Fibroblast of skin of right biceps (primary cell): Measurements from ENCODE around the gene LANCL3.

Experiments
- DNase-seq: peaks from one replicate; pipeline ENCODE4 v3.0.0-alpha.2; 2013

The LANCL3 gene

GRCh38 chrX:37685381-37686359, 114.2 kb downstream of the LANCL3 start, which contains the start of gene XK:
Gene XK (plus strand): TSS chrX:37685791. CDS start chrX:37685962, 171 bp downstream.
- DNase-seq, result peak; percentile 19

- no peak for DNase-seq
Measured at GRCh38 chrX:37686369-37686995, 115.0 kb downstream of the LANCL3 start.

- no peak for DNase-seq
Measured at GRCh38 chrX:37686996-37687395, 115.5 kb downstream of the LANCL3 start.

- no peak for DNase-seq
Measured at GRCh38 chrX:37690119-37690518, 118.7 kb downstream of the LANCL3 start.

- peak; percentile 1 for DNase-seq
Measured at GRCh38 chrX:37692918-37693317, 121.5 kb downstream of the LANCL3 start.

GRCh38 chrX:37697169-37697760, 125.8 kb downstream of the LANCL3 start:
- DNase-seq, result no peak

GRCh38 chrX:37701588-37701987, 130.1 kb downstream of the LANCL3 start:
- DNase-seq, result no peak

GRCh38 chrX:37711991-37712390, 140.5 kb downstream of the LANCL3 start:
- DNase-seq, result no peak

- no peak for DNase-seq
Measured at GRCh38 chrX:37712458-37712857, 141.0 kb downstream of the LANCL3 start.

- DNase-seq, result no peak
Measured at GRCh38 chrX:37714479-37714878, 143.0 kb downstream of the LANCL3 start.

GRCh38 chrX:37716602-37717001, 145.1 kb downstream of the LANCL3 start:
- DNase-seq, result no peak

- DNase-seq, result no peak
Measured at GRCh38 chrX:37717708-37718107, 146.2 kb downstream of the LANCL3 start.

- DNase-seq, result no peak
Measured at GRCh38 chrX:37722595-37722994, 151.1 kb downstream of the LANCL3 start.

- DNase-seq, result no peak
Measured at GRCh38 chrX:37726346-37726745, 154.9 kb downstream of the LANCL3 start.
